Right atrium auricular region (tissue), 2 donors: Measurements from ENCODE around the gene NUMBL. TPM values are rescaled to one million over a fixed set of nuclear protein-coding genes. Genes with fewer than 3 reads are reported as not detected.

ENCODE experiments used
- DNase-seq: peaks from one replicate; pipeline ENCODE4 v3.0.0-alpha.2; 2019; ENCODE audit warnings: low spot score
- H3K27ac ChIP-seq, 2 donors: fragments of 200-600 bp; sonication (generic); 1 replicate in 1 of 2; 2 replicates in 1 of 2; pipeline ENCODE4 v1.5.1; 2016 to 2019
- H3K27me3 ChIP-seq, 2 donors: fragments of 200-600 bp; sonication (generic); one replicate each; pipeline versions ENCODE4 v1.5.1 to v1.6.0; 2017 to 2019
- H3K36me3 ChIP-seq: fragments of 200-600 bp; sonication (generic); one replicate; pipeline ENCODE4 v1.5.1; 2016
- H3K4me1 ChIP-seq, 2 donors: fragments of 200-600 bp; sonication (generic); one replicate each; pipeline versions ENCODE4 v1.5.1 to v1.6.0; 2017 to 2019
- H3K4me3 ChIP-seq, 2 donors: fragments of 200-600 bp; sonication (generic); 1 replicate in 1 of 2; 2 replicates in 1 of 2; pipeline ENCODE4 v1.5.1; 2017 to 2019; ENCODE audit warnings: mild to moderate bottlenecking in 1 of 2, moderate library complexity in 1 of 2
- H3K9me3 ChIP-seq, 2 donors: fragments of 200-600 bp; sonication (generic); one replicate each; pipeline ENCODE4 v1.5.1; 2019
- total RNA-seq, 2 donors: library from RNA; depleted of rRNA; stranded (reverse); fragments of >200 nt; gene quantifications; one replicate each; pipeline ENCODE4 v1.1.0, GENCODE V29; 2016
- TF ChIP-seq, protein P1 (sequence below), 2 donors: fragments of 200-600 bp; sonication (generic); IDR thresholded peaks; one replicate each; pipeline ENCODE4 v1.5.1; 2019; ENCODE audit warnings: antibody characterized with exemption in 2 of 2

Gene NUMBL
- total RNA-seq, 2 donors from 2014 or later, result 11.2 to 28.1 TPM

DNA sequence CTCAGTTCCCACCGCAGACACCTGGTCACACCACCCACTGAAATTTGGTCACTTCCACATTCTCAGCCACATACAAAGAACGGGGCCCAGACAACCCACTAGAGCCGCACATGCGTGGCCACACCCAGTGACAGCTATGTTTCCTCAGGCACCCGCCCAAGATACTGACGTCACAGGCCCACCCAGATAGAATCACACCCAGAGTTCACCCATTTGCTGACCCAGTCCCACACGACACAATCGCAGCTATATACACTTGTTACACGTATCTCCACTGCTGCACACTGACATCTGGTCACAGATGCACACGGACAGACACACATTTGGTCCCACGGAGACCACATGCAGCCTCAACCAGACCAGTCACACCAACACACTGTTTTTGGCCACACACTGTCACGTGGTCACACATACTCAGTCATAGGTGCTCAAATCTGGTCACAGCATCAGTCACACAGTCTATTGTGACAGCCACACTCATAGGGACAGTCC, 2.9 kb downstream of the NUMBL start:
- TF ChIP-seq, protein P1, sequence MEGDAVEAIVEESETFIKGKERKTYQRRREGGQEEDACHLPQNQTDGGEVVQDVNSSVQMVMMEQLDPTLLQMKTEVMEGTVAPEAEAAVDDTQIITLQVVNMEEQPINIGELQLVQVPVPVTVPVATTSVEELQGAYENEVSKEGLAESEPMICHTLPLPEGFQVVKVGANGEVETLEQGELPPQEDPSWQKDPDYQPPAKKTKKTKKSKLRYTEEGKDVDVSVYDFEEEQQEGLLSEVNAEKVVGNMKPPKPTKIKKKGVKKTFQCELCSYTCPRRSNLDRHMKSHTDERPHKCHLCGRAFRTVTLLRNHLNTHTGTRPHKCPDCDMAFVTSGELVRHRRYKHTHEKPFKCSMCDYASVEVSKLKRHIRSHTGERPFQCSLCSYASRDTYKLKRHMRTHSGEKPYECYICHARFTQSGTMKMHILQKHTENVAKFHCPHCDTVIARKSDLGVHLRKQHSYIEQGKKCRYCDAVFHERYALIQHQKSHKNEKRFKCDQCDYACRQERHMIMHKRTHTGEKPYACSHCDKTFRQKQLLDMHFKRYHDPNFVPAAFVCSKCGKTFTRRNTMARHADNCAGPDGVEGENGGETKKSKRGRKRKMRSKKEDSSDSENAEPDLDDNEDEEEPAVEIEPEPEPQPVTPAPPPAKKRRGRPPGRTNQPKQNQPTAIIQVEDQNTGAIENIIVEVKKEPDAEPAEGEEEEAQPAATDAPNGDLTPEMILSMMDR (IDR thresholded peaks at IDR 0.05), result no peak
- Histone ChIP-seq H3K27ac (peak overlapping the region; percentile 51 to 91), H3K9me3 (no peaks in the 10 kb centered on the region), H3K27me3 (no peaks in the 10 kb centered on the region), H3K36me3 (peaks cover 27% of the 10 kb centered on the region), H3K4me3 (peak overlapping the region in 1 of 2 donors; percentile 7), H3K4me1 (peaks cover 0 to 41% of the 10 kb centered on the region in 2 donors)
- peak; percentile 98 for DNase-seq

DNA sequence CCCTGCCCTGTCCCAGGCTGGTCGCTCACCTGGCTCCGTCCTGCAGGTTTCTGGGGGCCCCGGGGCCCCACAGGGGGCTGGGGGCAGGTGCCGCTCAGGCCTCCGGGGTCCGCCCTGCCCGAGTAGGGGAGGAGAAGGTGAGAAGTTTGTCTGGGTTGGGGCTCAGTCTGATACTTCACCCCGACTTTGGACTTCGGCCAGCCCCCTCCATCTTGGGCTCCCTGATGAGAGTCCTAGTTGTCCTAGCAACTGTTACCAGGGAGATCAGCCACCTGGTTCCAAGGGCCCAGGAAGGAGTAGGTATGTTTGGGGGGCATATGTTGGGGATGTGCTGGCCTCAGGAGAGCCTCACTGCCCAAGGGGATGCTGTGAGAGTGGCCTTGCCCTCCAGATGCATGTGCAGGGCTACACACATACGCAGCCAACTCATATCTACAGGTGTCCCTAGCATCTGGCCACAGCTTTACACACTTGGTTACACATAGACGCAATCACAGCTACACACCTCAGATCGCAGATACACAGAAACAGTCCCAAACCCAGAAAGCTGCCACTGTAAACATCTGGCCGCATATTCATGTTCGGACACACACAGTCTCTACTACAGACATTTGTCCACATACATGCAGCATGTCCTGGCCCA, 3.4 kb downstream of the NUMBL start:
- no peaks in the 10 kb centered on the region for H3K27me3 ChIP-seq
- H3K36me3 ChIP-seq, result peaks cover 27% of the 10 kb centered on the region
- H3K9me3 ChIP-seq, result no peaks in the 10 kb centered on the region
- H3K4me3 ChIP-seq, result no peak overlapping the region
- H3K4me1 ChIP-seq, result peaks cover 0 to 41% of the 10 kb centered on the region in 2 donors
- peak overlapping the region; percentile 51 to 91 for H3K27ac ChIP-seq
- DNase-seq, result no peak
- TF ChIP-seq, protein P1 (IDR thresholded peaks at IDR 0.05), result no peak

DNA sequence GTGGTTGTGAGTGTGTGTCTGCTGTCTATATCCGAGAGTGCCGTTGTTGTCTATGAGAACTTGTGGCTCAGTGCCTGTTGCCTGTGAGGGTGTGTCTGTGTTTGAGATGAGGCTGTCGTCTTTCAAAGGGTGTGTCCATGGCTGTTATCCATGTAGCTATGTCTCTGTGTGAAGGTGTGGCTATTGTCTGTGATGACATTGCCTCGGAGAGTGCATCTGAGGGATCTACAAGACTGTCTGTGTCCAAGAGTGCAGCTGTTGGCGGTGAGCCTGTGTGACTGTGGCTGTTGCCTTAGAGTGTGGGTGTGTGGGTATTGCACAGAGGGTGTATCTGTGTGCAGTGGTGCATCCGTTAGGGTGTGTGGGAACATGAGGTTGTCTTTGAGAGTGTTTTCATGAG, 4.9 kb downstream of the NUMBL start:
- Histone ChIP-seq H3K36me3 (peaks cover 32% of the 10 kb centered on the region), H3K4me1 (peaks cover 0 to 28% of the 10 kb centered on the region in 2 donors), H3K27me3 (no peaks in the 10 kb centered on the region), H3K27ac (no peak overlapping the region), H3K9me3 (no peaks in the 10 kb centered on the region), H3K4me3 (no peak overlapping the region)
- TF ChIP-seq, protein P1 (IDR thresholded peaks at IDR 0.05), result no peak
- no peak for DNase-seq

DNA sequence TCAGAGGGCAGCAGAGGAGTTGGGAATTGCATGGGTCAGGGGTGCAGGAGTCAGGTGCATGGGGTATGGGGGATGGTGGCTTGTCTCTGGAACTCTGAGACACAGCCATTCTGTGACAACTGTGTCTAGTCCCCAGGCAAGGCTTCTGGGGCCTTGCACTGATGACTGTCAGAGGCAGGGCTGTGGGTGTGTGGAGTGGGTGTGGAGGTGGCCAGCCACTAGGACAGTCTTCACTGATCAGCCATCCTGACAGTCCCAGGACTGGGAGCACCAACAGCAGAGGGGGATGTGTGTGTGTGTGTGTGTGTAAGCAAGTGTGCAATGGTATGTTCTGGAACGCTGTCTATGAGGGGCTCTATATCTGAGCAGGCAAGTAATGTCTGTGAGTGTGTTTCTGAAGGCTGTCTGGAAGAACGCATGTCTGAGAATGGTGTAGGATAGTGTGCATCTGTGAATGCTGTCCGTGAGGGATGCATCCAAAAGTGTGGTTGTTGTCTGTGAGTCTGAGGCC, 5.4 kb downstream of the NUMBL start:
- Histone ChIP-seq H3K36me3 (peaks cover 37% of the 10 kb centered on the region), H3K4me1 (peaks cover 0 to 26% of the 10 kb centered on the region in 2 donors), H3K27ac (no peak overlapping the region), H3K27me3 (no peaks in the 10 kb centered on the region), H3K4me3 (no peak overlapping the region), H3K9me3 (no peaks in the 10 kb centered on the region)
- no peak for DNase-seq
- TF ChIP-seq, protein P1 (IDR thresholded peaks at IDR 0.05), result no peak

DNA sequence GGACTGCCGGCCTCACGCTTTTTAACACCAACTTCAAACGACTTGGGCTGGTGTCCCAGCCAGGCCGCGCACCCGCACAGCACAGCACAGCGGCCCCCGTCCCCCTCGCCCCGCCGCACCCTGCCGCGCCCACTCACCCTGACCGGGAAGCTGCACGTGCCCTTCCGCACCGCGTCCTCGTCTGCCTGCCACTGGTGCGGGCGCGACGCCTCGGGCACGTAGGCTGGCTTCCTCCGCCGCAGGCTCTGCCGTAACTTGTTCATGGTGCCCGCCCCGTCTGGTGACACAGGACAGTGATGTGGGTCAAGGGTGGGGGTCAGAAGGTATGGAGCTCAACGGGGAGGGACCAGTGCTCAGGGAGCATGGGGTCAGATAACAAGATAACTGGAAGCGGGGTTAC, 6.2 kb downstream of the NUMBL start:
- no peak for DNase-seq
- no peak overlapping the region for H3K4me3 ChIP-seq
- peaks cover 0 to 19% of the 10 kb centered on the region in 2 donors for H3K4me1 ChIP-seq
- H3K27ac ChIP-seq, result no peak overlapping the region
- no peaks in the 10 kb centered on the region for H3K27me3 ChIP-seq
- TF ChIP-seq, protein P1 (IDR thresholded peaks at IDR 0.05), result no peak
- peaks cover 45% of the 10 kb centered on the region for H3K36me3 ChIP-seq
- no peaks in the 10 kb centered on the region for H3K9me3 ChIP-seq
